ENCODE results near the gene CYB5R2.
A peak's percentile ranks its signal among the peaks of the same experiment; 100 is the strongest.
"Not testable (repeated sequence)": the region's sequence is repeated elsewhere in the genome, so short reads cannot be mapped to it uniquely, and the experiment has no call there.

CYB5R2 gene

DNA sequence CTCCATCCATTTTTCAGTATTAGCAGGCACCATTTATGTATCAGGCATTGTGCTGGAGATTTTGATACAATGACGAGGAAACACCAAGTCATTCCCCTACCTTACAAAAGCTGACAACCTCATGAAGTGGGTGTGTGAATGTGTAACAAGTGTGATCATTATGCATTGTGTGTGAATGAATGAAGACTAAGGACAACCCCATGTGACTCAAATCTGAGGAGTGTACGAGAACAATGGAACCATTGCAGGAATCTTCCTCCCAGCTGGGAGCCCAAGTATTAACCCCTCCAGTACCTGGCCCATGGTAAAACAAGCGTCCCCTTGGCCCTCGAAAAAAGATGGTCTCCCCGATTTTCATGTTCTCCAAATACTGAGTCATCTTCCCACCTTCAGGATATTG lies 4.4 kb downstream of the CYB5R2 start:
- DNase-seq (ENCODE audit: low read depth in 2 of 2): no peak

DNA sequence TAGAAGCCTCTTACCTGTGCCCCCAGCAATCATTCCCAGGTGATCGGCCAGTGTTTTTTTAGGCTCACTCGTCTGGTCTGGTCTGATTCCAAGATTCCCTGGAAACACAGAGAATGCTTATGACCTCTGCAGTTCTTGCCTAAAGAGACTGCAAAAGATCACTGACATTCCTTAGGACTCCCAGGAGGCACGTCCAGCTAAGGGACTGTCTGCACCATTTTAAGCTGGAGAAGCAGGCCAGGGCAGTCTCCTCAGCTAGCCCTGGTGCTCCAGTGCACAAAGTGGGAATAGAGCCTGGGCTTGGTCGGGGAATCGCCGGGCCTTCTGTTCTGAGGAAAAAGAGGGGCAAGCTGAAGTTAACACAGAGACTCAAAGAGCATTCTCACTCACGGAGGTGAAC lies 4.8 kb downstream of the CYB5R2 start:
- no peak for DNase-seq (ENCODE audit: low read depth in 2 of 2)

DNA sequence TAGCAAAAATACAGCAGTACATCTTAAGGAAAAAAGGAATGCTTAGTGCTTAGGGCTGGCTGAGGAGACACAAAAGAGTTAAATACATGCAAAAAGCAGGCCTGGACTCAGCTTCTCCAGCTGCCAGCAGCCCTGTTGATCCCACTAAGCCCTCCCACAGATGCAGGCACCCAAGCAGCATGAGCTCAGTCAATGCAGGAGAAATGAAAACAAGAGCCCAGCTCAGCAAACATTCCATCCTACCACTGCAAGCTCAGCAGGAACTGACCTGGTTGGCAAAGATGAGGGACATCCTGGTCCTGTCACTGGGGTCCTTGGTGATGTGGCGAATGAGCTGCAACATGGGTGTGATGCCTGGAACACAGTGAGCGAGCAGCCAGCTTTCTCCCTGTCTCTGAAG lies 5.8 kb downstream of the CYB5R2 start:
- no peak for DNase-seq (ENCODE audit: low read depth in 2 of 2)

DNA sequence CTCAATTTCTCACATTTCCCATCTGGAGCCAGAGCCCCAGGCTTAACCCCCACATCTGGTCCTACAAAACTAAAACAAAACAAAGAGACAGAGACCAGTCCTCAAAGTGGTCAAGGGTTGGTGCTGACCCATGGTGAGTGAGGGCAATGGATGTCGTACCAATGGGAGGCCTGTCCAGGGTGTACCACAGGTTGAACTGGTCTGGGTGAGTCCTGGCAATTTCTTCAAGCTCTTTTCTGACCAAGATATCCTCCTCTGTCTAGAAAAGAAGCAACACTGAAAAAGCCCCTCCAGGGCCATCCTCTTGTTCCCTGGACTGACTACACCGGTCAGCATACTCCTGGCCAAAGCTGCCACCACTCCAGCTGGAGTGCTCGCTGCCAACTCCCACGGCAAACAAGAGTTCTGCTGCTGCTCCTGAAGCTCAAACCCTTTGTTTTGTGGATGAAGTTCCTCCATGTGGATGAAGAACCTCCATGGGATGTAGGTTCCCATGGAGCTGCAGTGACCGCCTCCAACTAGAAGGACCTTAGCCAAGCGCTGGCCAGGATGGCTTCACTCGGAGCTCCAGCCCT lies 6.9 kb downstream of the CYB5R2 start:
- no peak for DNase-seq (ENCODE audit: low read depth in 2 of 2)

DNA sequence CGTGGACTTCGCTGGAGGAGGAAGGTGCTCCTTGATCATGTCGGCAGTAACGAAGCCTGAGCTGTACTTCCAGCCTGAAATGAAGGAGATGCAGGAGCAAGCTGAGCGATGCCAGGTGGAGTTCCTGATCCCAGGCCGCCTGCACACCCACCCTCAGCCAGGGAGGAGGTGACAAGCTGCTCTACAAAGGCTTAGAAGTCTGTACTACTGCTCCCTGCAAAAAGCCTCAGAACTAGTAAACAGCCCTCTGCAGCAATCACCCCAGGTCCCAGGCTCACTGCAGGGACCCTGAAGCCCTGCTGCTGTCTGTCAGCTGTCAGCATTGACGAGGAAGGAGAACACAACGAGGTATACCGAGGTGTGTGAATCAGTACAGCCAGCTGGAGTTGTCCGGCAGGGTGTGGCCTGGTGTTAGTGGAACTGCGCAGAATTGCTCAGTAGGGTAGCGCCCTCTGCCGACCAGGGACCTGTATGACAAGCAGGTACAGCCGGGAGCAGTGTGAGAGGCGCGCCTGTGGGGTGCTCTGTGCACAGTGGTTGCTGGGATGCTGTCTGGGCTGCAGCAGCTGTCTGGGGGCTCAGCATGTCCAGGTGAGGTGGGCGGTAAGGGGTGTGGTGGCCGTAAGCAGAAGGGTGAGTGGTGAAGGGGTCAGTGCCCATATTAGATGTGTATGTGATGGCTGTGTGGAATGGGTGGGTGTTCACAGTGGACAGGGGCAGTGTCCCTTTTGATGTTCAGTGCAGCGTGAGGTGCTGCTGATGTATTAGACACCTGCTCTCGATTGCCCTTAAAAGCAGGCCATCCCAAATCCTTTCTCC lies 7.6 kb downstream of the CYB5R2 start:
- DNase-seq (ENCODE audit: low read depth in 2 of 2): peak; percentile 39 to 68

DNA sequence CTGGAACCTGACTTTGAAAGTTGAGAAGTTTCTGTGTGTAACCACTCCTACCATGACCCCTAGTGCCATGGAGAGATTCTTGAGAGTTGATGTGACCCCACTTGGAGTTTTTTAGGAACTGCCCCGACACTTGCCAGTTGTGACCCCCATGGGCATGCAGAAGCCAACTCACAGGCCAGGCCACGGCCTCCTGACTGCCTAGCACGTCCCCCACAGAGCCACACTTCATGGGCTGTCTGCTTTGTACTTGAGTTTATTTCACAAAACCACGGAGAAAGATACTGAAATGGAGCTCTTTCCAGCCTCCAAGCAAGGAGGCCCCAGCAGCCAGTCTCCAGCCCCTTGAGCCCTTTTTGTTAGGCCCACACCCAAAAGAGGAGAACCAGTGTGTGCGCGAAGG lies 8.4 kb downstream of the CYB5R2 start:
- no peak for DNase-seq (ENCODE audit: low read depth in 2 of 2)

DNA sequence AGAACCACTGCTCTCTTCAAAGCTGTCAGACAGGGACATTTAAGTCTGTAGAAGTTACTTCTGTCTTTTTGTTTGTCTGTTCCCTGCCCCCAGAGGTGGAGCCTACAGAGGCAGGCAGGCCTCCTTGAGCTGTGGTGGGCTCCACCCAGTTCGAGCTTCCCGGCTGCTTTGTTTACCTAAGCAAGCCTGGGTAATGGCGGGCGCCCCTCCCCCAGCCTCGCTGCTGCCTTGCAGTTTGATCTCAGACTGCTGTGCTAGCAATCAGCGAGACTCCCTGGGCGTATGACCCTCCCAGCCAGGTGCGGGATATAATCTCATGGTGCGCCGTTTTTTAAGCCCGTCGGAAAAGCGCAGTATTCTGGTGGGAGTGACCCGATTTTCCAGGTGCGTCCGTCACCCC lies 9.8 kb downstream of the CYB5R2 start:
- not testable (repeated sequence) for DNase-seq (ENCODE audit: low read depth in 2 of 2)

DNA sequence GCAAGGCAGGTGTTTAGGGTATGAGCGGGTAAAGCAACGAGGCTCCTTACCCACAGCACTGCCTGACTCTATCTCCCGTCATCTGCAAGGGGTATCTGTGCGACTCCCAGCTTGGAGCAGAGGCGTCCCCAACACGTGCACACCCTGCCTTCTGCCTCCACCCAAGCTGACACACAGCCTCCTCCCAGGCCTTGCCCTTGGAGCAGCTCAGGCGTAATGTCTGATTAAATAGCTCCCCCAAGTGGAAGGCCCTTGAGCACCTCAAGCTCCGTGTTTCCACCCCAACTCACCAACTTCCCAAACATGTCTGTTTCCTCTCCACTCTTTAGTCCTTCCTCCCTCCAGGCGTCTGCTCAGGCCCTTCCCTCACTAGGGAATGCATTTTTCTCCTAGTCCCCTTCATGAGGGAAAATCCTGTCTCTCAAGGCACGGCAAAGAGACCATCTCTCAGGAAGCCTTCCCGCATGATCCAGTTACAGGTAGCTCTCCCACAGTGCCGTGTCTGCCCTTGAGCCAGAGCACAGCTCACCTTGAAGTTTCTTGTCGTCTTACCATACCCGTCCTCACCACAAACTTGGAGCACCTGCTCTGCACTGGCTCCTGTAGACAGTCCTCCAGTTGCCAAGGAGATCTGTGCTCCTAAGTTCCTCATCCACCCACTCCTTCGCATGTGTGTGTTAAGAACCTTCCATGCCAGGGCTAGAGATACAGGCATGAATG lies 15.8 kb downstream of the CYB5R2 start:
- no peak for DNase-seq (ENCODE audit: low read depth in 2 of 2)

DNA sequence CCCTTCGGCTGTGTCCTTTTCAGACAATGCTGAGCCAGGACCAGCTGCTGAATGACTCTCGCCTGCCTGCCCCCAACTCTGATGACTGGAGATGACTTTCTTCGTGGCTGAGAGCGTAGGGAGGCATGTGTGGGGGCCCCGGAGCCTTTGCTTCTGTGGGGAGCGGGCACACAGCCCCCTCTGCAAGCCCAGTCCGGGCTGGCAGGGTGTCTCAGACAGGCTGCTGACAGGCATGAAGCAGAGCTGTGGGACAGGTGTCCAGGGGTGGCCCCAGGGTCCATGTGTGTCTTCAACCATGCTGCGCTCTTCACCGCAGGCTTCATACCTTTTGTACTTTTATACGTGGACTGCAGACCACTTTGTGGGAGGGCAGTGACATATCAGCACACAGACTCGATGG lies 16.6 kb downstream of the CYB5R2 start:
- no peak for DNase-seq (ENCODE audit: low read depth in 2 of 2)

DNA sequence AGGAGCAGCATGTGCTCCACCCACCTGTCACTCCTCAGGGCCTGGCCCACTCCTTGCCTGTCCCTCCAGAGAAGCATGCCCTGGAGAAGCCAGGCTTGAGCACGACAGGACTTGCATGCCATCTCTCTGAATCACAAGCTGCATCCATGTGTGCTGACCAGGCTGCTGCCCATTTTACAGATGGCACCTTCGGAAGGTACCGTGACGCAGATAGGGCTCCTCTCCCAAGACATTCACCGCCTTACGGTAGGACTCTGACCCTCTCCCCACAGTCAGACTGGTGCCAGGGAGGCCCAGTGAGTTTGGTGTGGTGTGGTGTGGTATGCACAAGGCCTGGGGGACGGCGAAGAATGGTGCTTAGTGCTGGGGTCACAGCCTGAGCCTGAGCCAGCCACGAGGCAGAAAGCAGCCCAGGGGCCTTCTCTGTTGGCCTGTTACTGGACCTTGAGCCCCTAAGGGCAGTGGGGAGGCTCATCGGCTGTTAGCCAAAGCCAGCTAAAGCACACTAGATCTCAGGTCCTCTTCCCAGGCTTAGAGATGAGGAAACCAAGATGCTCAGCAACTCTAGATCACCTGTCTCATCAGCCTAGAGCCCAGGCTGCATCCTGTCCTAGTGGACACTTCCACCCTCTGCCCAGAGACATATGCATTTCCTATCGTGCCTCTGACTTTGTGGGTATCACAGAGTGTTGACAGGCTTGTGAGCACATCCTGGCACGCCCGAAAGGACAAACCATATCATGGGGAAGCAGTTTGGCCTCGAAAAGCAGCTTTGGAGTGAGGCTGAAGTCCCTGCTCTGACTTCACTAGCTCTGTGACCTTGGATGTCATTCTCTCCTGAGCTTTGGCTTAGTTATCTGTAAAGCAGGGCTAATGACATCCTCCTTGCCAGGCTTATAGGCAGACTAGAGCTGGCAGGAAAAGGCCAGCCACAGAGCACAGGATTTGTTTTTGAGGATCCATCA lies 17.8 kb downstream of the CYB5R2 start:
- no peak for DNase-seq (ENCODE audit: low read depth in 2 of 2)

DNA sequence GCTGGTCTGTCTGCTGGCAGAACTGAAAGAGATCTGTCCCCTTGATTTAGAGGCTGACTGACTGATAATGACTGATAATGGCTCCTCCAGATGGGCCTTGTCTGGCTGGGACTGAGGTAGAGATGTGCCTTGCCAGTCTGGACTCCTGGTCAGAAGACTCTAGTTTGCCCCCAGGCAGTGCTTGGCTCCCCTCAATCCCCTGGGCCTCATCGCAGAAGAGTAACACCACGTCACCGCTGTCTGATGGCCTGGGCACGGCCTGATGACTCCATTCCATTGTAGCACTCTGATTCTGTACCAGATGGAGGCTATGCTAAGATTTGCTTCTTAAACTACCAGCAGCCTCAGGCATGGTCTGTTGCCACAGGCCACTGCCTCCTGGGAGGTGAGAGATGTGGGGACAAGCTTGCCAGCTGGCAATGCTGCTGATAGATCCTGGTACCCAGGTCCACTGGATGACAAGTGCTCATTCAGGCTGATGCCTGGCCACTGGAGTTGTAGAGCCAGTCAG lies 19.1 kb downstream of the CYB5R2 start:
- no peak for DNase-seq (ENCODE audit: low read depth in 2 of 2)

DNA sequence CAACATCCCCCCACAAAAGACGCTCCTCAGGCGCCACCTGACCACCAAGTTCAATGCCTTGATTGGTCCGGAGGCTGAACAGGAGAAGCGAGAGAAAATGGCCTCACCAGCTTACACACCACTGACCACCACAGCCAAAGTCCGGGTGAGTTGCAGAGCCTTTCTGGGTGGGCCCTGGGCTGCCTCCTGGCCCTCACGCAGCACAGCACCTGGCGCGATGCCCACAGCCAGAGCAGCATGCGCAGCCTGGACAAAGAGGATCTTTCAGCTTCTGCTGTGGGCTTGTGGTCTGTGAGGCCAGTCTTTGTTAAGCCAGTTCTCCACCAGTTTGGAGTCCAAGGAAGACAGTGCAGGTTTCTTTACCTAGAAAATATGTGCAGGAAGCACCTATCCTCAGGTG lies 21.6 kb downstream of the CYB5R2 start:
- no peak for DNase-seq (ENCODE audit: low read depth in 2 of 2)

DNA sequence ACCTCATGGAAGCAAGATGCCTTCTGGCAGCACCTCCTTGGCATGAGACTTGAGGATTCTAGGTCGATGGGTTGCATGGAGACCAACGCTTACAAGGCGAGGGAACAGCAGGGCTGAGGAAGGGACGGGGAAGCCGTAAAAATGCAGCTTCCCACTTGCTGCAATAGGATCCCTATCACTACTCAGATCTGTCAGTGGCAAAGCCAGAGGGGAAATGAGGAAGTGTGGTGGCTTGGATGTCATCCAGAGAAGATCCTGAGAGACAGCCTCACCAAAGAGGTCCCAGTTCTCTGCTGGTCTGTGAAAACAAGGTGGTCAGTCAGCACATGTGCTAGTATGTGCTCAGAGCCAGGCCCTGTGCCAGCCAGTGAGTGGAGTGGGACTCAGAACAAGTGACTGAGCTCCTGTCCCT lies 22.2 kb downstream of the CYB5R2 start:
- DNase-seq (ENCODE audit: low read depth in 2 of 2): no peak

DNA sequence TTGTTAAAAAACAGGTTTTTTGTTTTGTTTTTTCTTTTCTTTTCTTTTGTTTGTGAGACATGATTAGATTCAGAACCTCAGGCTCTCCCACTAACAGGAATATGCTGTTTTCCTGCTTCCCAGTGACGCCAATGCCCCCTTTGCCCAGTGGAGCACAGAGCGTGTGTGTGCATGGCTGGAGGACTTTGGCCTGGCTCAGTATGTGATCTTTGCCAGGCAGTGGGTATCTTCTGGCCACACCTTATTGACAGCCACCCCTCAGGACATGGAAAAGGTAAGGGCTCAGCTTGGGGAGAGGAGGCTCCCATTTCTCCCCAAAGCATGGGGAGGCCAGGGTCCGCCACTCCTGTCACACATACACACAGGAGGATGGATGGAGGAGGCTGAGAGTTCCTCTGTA lies 25.0 kb downstream of the CYB5R2 start:
- no peak for DNase-seq (ENCODE audit: low read depth in 2 of 2)

DNA sequence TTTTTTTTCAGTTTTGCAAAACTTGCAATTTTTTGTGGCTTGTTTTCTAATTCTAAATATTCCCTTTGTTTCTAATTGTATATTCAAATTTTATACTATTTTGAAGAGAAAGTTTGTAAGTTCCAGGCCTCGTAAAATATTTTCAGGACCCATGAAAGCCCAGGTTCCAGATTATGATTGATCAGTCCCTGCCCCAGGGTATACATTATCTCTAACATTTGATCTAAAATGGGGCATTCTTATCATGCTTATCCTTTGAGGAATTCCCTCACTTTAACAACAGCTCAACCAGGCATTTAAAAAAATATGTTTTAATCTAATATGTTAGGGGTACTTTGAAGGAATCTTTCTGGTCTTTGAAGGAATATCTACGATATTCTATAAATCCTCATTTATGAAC lies 26.4 kb downstream of the CYB5R2 start:
- DNase-seq (ENCODE audit: low read depth in 2 of 2): no peak

DNA sequence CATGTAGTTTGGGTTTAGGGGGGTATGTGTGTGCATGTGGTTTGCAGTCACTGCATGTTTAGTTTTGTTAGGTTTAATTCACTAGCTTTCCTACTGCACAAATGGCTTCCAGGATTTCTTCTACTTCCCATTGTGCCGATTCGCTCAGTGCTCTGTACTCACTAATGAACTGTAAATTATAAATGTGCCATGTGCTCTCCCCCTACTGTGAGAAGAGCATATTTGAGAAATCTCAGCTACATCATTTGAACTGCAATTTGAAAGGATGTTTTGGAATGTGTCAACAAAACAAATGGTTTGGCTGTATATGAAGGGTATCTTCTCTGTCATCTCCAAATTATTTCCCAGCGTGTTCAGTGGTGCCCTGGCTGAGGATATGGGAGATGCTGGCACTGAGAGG lies 28.1 kb downstream of the CYB5R2 start:
- no peak for DNase-seq (ENCODE audit: low read depth in 2 of 2)

DNA sequence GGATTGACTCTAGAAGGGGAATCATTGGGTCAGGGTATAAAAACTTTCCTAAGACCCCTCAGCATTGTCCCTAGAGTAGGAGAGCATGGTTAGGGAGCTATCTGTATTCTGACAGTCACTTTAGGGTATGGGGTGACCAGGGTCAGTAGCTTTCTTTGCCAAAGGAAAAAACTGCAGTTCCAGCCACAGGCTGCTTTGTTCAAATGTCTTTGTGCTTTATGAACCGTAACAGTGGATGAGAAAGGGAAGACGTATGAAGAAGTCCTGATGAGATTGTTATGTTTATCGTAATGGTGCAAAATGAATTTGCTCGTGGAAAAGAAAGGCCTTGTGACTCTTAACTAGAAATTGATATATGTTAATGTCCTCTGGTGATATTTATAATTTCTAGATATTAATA lies 30.0 kb downstream of the CYB5R2 start:
- DNase-seq (ENCODE audit: low read depth in 2 of 2): no peak

DNA sequence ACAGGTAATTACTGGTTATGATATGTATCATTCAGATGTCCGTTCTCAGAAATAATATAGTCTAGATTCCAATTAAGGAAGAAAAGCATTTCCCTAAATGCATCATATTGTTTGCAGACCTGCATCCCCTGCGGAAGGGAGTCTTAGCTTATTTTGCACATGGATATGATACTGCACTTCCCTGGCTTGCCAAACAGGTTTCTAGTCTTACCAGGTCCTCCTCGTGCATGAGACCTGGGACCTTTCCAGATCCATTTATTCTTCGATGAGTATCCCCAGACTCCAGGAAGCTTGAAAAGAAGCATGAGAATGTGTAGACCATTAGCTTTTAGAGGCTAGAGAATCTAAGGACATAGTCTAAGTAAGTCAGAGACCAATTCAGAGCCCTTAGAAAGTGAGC lies 30.6 kb downstream of the CYB5R2 start:
- DNase-seq (ENCODE audit: low read depth in 2 of 2): no peak

DNA sequence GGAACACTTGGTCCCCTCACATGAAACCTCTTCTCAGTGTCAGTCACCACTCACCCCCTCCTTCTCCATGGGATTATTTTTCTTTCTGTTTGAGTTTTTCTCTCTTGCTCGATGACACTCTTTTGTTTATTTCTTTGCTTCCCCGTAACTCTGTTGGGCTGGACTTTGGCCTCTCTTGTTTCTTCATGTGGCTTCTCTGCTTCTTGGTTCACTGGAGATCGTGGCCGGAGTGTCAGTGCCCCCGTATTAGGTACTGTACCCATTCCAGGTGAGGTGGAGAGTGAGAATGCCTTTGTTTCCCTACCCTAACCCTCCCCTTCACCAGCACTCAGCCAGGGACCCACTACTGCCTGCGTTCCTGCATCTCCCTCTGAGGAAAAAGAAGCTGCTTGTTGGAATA lies 32.5 kb downstream of the CYB5R2 start:
- DNase-seq (ENCODE audit: low read depth in 2 of 2): no peak

DNA sequence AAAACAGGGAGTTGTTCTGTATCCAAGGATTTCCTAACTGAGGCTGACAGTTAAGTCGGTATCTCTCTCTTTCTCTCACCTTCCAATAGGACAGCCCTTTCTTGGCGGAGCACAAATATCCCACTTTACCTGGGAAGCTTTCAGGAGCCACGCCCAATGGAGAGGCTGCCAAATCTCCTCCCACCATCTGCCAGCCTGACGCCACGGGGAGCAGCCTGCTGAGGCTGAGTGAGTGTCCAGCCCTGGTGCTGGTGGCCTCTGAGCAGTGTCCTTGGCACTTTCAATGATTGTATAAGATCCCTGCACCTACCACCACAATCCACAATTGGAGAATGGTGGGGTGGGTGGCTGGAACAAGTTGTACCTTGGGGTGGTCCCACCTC lies 33.7 kb downstream of the CYB5R2 start:
- DNase-seq (ENCODE audit: low read depth in 2 of 2): no peak

DNA sequence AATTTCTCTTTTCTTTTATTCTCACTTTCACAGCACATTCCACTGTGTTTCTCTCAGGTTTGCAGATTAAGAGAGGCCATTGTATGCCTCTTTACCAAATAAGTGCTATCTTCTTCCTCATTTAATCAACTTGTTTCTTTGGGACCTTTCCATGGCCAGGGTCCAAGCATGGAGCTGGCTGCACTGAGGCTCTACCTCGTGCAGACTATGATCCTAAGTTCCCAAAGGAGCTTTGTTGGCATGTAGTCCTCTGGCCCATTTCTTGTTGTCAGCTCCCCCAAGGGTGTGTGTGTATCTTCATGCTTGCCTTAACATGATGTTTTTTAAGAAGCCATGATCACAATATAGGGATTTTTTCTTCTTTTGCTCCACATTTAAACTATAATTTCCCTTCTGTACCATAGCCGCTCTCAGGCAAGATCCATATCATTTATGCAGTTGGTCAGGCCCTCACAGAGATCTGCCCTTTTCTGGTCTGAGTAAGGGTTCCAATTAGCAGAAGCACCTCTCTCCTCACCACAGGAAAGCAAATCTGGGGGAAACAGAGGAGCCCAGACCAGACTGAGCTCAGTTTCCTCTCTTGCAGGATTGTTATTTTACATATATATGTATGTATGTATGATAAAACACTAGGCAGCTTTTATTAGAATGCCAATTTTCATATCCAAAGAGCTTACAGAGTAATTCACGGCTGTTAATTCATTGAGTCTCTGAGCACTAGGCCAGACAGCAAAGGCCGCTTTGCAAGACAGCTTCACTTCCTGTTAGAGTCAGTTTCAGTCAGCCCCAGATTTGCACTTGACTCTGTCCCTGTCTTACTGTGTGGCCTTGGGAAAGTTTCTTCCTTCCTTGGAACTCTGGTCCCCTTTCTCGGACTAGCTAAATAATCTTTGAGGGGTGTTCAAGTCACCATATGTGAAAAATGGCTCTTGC lies 34.3 kb downstream of the CYB5R2 start:
- DNase-seq (ENCODE audit: low read depth in 2 of 2): no peak

Measured in stimulated activated CD4-positive, alpha-beta T cell treated with anti-CD3 and anti-CD28 coated beads, Interleukin-1b, Interleukin-23, amount 100 ng/mL, for 4 hours (primary cell).